ENCODE data around the gene POLR3E. TPM values are rescaled to one million over a fixed set of nuclear protein-coding genes. Genes with fewer than 3 reads are reported as not detected.
A peak's percentile ranks its signal among the peaks of the same experiment; 100 is the strongest.

Gene POLR3E
- total RNA-seq, 1 experiment from 2014 or later = 70.9 TPM

DNA sequence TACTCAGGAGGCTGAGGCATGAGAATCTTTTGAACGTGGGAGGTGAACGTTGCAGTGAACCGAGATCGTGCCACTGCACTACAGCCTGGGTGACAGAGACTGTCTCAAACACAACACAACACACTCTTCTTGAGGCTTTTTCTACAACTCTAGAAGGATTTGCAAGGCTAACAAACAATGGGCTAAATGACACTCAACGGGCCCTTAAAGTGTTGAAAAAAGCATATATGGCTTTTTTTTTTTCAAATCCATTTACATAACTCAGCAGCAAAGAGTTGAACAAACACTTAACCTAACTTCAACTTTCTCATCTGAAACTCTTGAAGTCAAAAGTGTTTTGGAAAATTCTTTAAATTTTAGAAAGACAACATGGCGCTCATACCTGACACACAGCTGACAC lies 54.9 kb downstream of the POLR3E start:
- no peak overlapping the region for H2AFZ ChIP-seq
- peaks cover 14% of the 10 kb centered on the region; the same call in 1 of the 2 replicates for H3F3A ChIP-seq (ENCODE audit: insufficient read depth, low read depth)
- peaks cover 42% of the 10 kb centered on the region for H3K36me3 ChIP-seq (ENCODE audit: low read depth)
- DNase-seq = no peak
- H3K4me2 ChIP-seq = no peak overlapping the region
- ChIA-PET CTCF (no interaction called here), POLR2A (ENCODE audit: unreplicated experiment) (interaction anchor here (0.5 kb wide), 1 partner anchor 35 kb away, joined by 3 read pairs; no protein-coding TSS in a partner anchor)
- no TSS peak for BruUV-seq (replicated peaks)
- H4K20me1 ChIP-seq (ENCODE audit: insufficient read depth) = peaks cover 6% of the 10 kb centered on the region
- no peaks in the 10 kb centered on the region for H3K27me3 ChIP-seq (ENCODE audit: insufficient read depth, low read depth)
- no peak overlapping the region for H3K4me3 ChIP-seq
- no peak overlapping the region for H3K27ac ChIP-seq
- peaks cover 48% of the 10 kb centered on the region for H3K79me2 ChIP-seq (ENCODE audit: low read depth)
- no peaks in the 10 kb centered on the region for H3K9me3 ChIP-seq (ENCODE audit: insufficient read depth, low read depth)
- no peaks in the 10 kb centered on the region for H3K9me2 ChIP-seq (ENCODE audit: insufficient read depth)
- TF ChIP-seq, protein P1, sequence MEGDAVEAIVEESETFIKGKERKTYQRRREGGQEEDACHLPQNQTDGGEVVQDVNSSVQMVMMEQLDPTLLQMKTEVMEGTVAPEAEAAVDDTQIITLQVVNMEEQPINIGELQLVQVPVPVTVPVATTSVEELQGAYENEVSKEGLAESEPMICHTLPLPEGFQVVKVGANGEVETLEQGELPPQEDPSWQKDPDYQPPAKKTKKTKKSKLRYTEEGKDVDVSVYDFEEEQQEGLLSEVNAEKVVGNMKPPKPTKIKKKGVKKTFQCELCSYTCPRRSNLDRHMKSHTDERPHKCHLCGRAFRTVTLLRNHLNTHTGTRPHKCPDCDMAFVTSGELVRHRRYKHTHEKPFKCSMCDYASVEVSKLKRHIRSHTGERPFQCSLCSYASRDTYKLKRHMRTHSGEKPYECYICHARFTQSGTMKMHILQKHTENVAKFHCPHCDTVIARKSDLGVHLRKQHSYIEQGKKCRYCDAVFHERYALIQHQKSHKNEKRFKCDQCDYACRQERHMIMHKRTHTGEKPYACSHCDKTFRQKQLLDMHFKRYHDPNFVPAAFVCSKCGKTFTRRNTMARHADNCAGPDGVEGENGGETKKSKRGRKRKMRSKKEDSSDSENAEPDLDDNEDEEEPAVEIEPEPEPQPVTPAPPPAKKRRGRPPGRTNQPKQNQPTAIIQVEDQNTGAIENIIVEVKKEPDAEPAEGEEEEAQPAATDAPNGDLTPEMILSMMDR (conservative IDR thresholded peaks at IDR 0.05) = no peak
- TF ChIP-seq EZH2 (IDR thresholded peaks at IDR 0.05; ENCODE audit: low read depth) = no peak
- peaks cover 12% of the 10 kb centered on the region for H3K4me1 ChIP-seq (replicated peaks; ENCODE audit: insufficient read depth)
- intact Hi-C loops (cut with micrococcal nuclease; ENCODE audit: unreplicated experiment) = no loop called here

DNA sequence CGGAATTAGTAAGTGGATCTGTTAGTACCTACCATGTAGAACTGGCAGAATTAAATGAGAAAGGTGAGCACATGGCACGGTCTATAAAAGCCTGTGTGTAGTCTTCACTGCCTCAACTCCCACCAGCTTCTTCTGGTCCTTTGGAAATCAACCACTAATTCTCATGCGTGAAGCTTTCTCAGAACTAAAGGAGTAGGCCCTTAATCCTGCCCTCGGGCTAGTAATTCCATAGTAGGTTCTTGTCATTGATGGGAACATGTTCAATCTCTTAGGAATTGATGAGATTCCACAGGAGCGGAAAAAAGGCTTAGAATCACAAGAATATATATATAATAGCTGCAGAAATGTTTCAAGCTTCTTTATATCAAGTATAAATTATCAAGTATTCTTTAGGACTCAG lies 55.5 kb downstream of the POLR3E start:
- no peak overlapping the region for H3K4me2 ChIP-seq
- H3K27ac ChIP-seq = no peak overlapping the region
- CTCF ChIA-PET = no interaction called here
- peaks cover 12% of the 10 kb centered on the region for H3K4me1 ChIP-seq (replicated peaks; ENCODE audit: insufficient read depth)
- H3K4me3 ChIP-seq = no peak overlapping the region
- H3K9me3 ChIP-seq (ENCODE audit: insufficient read depth, low read depth) = no peaks in the 10 kb centered on the region
- peaks cover 6% of the 10 kb centered on the region for H4K20me1 ChIP-seq (ENCODE audit: insufficient read depth)
- no peaks in the 10 kb centered on the region for H3K9me2 ChIP-seq (ENCODE audit: insufficient read depth)
- peaks cover 37% of the 10 kb centered on the region for H3K36me3 ChIP-seq (ENCODE audit: low read depth)
- POLR2A ChIA-PET (ENCODE audit: unreplicated experiment) = interaction anchor here (0.7 kb wide), 1 partner anchor 34 kb away, joined by 3 read pairs; no protein-coding TSS in a partner anchor
- H3K79me2 ChIP-seq (ENCODE audit: low read depth) = peaks cover 53% of the 10 kb centered on the region
- no TSS peak for BruUV-seq (replicated peaks)
- peaks cover 18% of the 10 kb centered on the region; the same call in 1 of the 2 replicates for H3F3A ChIP-seq (ENCODE audit: insufficient read depth, low read depth)
- DNase-seq = no peak
- no peaks in the 10 kb centered on the region for H3K27me3 ChIP-seq (ENCODE audit: insufficient read depth, low read depth)
- TF ChIP-seq, protein P1 (conservative IDR thresholded peaks at IDR 0.05) = no peak
- TF ChIP-seq EZH2 (IDR thresholded peaks at IDR 0.05; ENCODE audit: low read depth) = no peak
- intact Hi-C loops (cut with micrococcal nuclease; ENCODE audit: unreplicated experiment) = no loop called here
- no peak overlapping the region for H2AFZ ChIP-seq

DNA sequence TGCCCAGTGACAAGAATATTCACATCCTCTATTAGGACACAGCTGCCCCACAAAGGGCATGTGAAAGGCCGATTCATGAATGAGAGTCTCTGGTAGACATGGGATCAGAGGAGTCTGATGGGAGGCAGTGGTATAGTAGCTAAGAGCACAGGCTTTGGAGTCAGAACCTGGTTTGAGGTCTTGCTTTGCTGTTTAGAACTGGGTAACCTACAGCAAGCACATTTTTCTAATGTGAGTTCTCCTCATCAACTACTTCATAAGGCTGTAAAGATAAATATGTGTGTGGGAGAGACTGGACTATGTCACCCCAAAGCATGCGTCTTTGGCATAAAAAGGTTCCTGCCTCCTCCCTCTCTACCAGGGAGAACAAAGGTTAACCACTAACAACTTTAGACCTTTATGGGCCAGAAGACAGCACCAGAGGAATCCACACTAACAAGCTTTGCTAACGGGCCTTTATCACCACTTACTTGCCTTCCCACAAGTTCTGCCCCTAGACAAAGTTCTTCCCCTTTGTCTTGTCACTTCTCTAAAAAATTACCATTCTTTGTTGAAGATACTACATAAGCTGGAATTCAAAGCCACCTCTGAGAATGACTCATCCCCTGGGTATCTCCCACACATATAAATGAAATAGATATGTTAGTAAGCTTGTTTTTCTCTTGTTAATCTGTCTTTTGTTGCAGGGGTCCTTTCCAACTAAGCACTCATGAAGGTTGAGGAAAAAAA lies 56.1 kb downstream of the POLR3E start:
- Histone ChIP-seq H3K27ac (peak overlapping the region; percentile 33; the same call in 1 of the 2 replicates), H3K9me3 (ENCODE audit: insufficient read depth, low read depth) (no peaks in the 10 kb centered on the region), H2AFZ (no peak overlapping the region), H3K4me2 (no peak overlapping the region), H3K9me2 (ENCODE audit: insufficient read depth) (no peaks in the 10 kb centered on the region), H4K20me1 (ENCODE audit: insufficient read depth) (peaks cover 6% of the 10 kb centered on the region), H3K4me3 (no peak overlapping the region), H3K36me3 (ENCODE audit: low read depth) (peaks cover 36% of the 10 kb centered on the region), H3K4me1 (replicated peaks; ENCODE audit: insufficient read depth) (peaks cover 12% of the 10 kb centered on the region), H3K27me3 (ENCODE audit: insufficient read depth, low read depth) (no peaks in the 10 kb centered on the region), H3F3A (ENCODE audit: insufficient read depth, low read depth) (peaks cover 18% of the 10 kb centered on the region; the same call in 1 of the 2 replicates), H3K79me2 (ENCODE audit: low read depth) (peaks cover 60% of the 10 kb centered on the region)
- no TSS peak for BruUV-seq (replicated peaks)
- ChIA-PET CTCF (interaction anchor here (0.6 kb wide), 2 partner anchors 84 to 799 kb away, joined by 4 to 5 read pairs; no protein-coding TSS in a partner anchor), POLR2A (ENCODE audit: unreplicated experiment) (interaction anchor here (0.5 to 0.7 kb wide), 2 partner anchors 35 to 54 kb away, joined by 3 read pairs; no protein-coding TSS in a partner anchor)
- DNase-seq = peak in 1 of 2 experiments; percentile 21
- intact Hi-C loops (cut with micrococcal nuclease; ENCODE audit: unreplicated experiment) = no loop called here
- TF ChIP-seq, protein P1 (conservative IDR thresholded peaks at IDR 0.05) = no peak
- no peak for TF ChIP-seq EZH2 (IDR thresholded peaks at IDR 0.05; ENCODE audit: low read depth)
